GM21526 (cell line): ENCODE measurements around the gene CLIC1.
"Not testable (repeated sequence)": the region's sequence is repeated elsewhere in the genome, so short reads cannot be mapped to it uniquely, and the experiment has no call there.

Source experiments
- ATAC-seq: cut with Tn5 transposase; IDR thresholded peaks from one replicate; pipeline ENCODE4 v1.9.1; 2021; ENCODE audit warnings: moderate library complexity; ENCODE audit not compliant: unreplicated experiment, low FRiP score

The CLIC1 gene

DNA sequence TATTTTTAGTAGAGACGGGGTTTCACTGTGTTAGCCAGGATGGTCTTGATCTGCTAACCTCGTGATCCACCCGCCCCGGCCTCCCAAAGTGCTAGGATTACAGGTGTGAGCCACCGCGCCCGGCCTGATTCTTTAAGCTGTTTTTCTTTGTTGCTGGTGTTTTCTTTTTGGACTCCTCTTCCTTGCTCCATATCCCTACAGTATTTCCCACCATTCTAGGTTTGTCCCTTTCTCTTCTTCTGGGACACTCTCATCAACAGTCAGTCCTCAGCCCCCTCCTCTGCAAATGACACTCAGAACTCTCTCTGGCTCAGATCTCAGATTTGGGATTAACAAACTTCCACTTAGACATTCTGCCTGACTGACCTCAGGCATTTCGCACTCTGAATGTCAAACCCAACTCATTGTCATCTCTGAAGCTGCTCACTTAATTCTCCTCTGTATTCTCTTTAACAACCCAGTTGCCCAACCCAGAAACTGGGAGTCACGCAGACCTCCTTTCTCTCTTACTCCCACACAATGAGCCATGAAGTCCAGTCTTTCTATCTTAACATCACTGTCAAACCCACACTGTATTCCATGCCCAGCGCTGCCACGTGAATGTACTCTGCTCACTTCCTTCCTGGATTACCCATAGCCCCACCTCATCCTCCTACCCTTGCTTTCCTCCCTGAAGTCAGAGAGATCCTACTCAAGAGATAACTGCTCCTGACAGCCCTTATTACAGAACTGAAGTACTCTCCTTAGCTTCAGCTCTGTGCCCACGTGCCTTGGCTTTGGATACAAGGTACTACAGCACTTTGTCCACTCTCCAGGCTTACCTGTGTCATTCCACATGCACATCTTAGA lies 10.6 kb downstream of the CLIC1 start:
- ATAC-seq = no peak

DNA sequence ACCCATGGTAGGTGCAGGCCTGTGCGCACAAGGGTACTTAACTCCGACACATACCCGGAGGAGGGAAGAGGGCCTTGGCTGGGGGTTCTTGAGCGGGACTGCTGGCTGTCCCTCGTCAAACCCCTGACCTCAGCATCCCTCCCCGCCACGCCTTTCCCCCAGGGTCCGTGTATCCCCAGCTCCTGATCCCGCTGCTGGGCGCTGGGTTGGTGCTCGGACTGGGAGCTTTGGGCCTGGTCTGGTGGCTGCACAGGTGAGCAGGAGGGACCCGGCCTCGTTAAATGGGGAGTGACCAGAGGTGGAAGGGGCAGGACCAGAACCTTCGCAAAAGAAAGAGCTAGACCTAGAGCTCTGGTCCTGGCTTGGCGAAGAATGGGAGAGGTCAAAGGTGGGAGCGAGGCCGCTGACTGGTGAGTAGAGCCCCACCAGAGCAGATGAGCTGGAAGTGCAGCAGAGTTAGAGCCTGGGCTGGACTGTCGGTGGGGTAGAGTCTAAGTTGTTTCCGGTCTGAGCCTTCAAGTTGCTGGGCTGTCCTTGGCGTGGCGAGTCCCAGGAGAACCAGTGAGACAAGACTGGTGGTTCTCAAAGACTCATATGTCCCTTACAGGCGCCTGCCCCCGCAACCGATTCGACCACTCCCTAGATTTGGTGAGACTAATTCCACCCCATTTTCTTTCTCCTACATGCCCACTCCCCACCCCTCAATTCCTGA lies 12.2 kb downstream of the CLIC1 start:
- ATAC-seq = no peak

DNA sequence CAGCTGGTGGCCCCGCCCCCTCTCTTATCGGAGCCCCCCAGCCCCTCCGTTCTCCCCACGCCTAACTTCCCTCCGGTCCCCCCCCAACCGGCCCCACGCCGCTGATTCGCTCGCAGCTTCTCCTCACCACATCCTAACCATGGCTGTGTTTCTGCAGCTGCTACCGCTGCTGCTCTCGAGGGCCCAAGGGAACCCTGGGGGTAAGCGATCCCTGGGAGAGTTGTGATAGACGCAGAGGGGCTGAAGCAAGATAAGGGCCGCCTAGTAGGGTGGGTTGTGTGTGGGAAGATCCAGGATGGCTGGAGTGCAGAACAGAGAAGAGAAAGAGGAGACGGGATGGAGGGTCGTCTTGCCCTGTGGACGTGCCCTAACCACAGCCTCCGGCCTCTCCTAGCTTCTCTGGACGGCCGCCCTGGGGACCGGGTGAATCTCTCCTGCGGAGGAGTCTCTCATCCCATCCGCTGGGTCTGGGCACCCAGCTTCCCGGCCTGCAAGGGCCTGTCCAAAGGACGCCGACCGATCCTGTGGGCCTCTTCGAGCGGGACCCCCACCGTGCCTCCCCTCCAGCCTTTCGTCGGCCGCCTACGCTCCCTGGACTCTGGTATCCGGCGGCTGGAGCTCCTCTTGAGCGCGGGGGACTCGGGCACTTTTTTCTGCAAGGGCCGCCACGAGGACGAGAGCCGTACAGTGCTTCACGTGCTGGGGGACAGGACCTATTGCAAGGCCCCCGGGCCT lies 12.9 kb downstream of the CLIC1 start, which contains the start of gene MPIG6B:
Gene MPIG6B (plus strand): TSS at position 129 of the 735 bp plus-strand sequence. CDS start 11 bp downstream, at position 140.
- ATAC-seq = no peak

DNA sequence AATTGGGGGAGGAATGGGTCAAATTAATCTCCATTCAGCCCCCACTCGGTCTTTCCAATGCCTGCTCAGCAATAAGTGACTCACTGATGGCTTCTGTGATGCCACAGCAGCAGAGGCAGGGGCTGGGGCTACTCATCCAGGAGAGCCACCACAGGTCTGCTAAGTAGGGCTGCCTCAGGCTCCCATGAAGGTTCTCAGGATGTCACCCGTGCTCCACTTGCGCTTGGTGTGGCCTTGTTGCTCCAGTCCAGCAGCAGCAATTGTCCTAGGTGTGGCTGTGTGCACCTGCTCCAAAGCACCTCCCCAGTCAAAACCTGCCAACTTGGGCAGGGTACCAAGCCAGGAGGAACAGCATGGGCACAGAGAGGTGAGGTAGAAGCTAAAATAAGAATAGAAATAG lies 14.2 kb downstream of the CLIC1 start:
- ATAC-seq = no peak

DNA sequence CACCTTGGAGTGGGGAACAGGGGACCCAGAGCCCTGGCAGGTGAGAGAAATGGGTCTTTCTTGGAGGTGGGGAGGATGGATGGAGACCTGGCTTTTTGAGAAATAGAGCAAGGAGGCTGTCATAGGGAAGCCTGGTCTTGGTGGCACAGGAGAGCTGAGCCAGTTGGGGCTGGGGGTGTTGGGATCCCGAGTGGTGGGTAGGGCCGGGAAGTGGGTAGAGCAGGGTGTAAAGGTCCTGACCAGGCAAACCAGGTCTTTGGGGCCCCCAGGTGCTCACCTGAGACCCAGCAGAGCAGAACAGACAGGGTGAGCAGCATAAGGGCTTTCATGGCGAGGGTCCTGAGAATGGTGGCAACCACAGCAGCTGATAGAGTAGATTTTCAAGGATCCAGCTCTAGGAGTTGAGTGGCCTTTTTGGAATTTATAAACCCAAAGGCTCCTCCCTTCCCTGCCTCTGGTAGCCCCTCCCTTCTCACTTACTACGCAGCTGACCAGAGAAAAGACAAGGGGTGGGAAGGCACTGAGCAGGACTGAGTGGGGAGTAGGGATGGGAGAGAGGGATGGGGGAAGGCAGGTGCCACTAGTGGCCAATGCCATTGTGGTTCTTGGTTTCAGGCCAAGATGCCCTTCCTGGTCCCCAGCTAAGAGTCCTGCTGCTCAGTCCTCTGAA lies 14.8 kb downstream of the CLIC1 start, which contains the start of gene LY6G6C:
Gene LY6G6C (minus strand): TSS at position 396 of the 670 bp plus-strand sequence. CDS start 67 bp downstream, at position 329.
- ATAC-seq = no peak

DNA sequence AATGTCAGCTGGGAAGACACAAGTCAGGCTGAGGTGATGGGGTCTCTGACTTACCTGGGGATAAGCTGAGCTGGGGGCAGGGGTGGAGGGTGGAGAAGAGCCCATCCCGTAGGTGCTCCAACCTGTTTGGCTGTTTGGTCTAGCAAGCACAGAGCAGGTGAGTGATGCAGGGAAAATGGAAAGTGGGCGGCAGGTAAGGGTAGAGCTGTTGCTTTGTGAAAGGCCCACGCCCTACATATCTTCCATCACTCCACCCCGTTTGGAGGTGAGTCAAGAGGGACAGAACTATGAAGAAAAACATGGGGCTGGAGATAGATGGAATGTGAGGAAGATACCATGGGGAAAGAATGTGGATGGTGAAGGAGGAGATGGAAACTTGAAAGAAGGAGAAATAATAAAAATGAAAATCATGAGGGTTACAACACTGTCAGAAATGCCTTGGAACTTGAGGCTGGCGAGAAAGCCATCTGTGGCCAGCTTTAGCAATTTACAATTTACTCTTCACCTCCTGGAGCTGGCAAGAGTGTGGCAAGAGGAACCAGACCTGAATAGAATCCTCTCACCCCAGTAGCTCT lies 16.0 kb downstream of the CLIC1 start:
- ATAC-seq = no peak

DNA sequence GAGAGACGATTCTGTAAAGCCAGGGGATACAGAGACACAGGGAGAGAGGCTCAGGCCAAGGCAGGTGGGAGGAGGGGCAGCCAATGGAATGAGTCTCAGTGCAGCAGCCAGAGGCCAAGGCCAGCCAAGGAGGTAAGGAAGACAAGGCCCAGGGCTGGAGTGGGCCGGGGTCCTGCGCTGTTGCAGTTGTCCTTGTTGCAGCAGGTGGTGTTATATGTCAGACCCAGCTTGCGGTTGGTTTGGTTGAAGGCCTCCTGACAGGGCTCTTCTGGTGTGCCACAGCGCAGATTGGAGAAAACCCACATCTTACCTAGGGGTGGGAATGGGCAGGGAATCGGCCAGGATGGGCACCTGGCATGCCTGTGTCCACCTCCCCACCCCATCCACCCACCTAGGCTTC lies 17.3 kb downstream of the CLIC1 start:
- ATAC-seq = no peak

DNA sequence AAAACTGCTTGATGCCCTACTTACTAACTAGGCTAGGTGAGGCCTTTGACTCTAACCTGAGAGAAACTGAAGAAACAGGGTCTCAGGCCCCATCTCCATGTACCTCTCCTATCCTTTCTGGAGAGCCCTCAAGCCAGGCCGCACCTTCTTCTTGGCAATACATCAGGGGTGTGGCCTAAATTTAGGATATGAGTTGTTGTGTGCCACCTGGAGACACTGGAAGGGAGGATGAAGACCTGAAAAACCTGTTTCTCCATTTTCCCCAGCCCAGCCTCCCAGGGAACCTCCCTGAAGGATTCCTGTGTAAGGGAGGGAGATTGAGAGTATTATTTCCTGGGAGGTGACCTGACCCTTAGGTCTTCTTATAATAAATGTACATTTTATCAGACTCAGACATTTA lies 18.1 kb downstream of the CLIC1 start:
- no peak for ATAC-seq

DNA sequence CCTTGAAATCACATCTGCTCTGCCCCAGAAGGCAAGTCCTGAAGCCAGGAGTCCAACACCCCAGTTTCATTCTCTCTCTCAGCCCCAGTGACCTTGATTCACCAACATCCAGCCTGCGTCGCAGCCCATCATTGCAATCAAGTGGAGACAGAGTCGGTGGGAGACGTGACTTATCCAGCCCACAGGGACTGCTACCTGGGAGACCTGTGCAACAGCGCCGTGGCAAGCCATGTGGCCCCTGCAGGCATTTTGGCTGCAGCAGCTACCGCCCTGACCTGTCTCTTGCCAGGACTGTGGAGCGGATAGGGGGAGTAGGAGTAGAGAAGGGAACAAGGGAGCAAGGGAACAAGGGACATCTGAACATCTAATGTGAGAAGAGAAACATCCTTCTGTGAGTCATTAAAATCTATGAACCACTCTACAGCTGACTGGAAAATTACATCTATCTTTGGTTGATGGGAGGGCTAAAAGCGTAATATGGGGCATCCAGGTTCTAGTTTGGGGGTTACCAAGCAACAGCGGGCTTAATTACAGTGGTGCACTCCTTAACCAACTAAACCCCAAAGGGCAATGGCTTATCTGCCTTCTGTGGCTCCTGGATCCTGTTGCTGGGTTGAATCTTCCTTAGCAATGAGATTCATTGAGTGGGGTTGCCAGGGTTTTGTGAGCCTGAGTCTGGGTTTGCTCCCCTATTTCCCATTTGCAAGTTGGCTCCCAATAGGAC lies 18.7 kb downstream of the CLIC1 start:
- ATAC-seq = no peak

DNA sequence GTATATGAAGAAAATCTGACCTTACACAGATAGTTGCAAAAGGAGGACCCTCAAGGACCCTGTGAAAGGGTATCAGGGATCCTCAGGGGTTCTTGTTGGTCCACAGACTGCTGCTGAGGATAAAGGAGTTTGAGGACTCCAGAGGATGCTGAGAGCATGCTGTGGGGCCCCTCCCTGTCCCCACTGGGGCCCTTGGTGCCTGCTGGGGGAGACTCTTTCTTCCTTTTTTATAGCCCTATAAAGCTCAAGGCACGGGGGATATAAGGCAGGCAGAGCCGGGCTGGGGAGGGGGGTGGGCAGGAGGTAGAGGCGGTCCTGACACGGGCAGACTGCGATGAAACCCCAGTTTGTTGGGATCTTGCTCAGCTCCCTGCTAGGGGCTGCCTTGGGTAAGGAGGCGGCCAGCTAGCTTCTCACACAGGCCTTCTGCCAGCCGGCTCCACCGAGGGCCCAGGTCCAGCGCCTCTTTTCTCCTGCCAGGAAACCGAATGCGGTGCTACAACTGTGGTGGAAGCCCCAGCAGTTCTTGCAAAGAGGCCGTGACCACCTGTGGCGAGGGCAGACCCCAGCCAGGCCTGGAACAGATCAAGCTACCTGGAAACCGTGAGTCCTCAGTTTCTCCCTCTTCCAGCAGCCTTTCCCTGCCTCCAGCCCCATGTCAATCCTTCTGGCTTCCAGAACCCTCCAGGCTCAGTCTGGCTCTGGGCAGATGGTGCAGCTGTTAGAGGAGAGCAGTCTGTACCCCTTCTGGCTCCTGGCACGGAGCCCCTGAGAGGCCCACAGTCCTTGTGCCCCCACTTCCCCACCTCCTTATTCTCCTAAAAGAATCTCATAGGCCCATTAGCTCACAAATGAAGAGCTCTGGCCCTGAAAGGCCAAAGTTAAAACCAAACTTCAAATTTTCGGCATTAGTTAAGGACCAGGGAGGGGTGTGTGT lies 21.0 kb downstream of the CLIC1 start, which contains the start of gene LY6G6D:
Gene LY6G6D (plus strand): TSS at position 327 of the 937 bp plus-strand sequence. CDS start 8 bp downstream, at position 335.
- no peak for ATAC-seq

DNA sequence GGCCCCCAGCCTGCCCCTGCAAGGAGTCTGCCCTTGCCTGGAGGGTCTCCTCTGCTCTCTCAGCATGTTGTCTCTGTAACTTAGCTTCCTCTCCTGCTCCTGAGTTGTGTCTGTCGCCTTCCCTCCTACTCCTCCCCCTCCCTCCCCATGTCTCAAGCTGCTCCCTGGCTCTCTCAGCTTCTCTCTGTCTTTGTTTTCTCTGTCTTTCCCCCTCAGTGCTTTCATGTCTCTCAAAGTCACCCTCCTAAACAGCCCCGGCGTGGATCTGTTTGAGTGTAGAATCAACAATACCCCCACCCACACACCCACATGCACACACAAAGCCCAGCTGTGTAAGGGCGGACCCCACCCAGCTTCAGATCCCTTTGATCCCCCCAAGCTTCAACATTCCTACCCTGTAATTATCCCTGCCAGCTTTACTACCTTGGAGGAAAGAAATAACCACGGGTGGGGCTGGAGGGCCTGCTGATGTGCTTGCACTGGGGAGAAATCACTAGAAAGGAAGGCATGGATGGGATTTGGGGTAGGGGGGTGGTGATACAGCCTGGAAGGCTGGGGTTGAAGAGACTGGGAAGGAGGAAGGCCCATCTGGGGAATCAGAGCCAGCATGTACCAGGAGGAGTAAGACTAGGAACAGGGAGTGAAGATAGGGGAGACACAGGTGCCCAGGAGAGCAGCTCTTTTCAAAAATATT lies 22.2 kb downstream of the CLIC1 start:
- ATAC-seq = no peak

DNA sequence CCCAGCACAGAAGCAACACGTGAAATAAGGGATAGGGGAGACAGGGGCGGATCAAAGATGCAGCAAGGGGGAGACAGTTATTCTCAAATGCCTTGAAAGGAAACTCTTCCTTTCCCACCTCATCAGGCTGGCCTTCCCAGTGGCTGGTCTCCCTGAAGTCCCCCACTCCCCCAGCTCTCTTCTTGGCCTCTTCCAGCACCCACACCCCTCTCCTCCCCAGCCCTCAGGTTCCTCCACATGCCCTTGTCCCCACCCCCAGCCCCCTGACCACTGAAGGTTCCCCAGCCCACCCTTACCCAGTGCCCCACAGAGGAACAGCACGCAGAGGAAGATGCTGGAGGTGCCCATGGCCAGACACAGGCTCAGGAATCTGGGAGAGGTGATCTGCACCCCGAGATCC lies 22.9 kb downstream of the CLIC1 start:
- no peak for ATAC-seq

DNA sequence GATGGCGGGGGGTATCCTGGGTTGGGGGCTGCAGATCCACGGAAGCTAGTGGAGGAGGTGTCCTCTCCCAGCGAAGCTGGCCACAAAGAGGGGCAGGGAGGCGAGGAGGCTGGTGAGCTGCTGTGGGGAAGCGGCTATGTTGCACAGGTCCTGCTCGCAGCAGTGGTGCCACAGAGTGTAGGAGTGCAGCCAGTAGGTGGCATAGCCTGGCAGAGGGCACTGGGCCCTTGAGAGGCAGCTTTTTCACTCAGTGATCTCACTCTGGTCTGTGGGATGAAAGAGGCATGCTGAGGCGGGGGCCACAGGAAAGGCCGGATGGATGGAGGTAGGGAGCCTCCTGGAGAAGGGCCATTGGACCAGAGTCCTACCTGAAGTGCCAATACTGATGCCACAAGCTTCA lies 24.0 kb downstream of the CLIC1 start:
- no peak for ATAC-seq

DNA sequence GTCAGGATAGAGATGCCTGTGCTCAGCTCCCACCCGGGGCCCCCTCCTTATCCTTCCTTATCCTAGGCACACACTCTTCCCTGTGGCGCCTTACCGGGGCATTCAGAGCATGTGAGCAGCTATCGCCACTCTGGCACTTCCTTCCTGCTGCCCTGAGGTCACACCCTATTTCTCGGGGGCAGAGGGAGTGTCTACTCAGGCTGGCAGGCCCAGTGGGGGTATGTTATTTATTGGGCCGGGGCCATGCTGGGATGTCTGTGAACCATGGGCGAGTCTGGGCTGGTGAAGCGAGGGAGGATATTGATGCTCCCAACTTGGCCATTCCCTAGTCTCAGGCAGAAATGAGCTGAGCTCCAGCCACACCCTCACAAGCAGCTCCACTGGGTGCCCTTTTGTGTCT lies 25.1 kb downstream of the CLIC1 start:
- ATAC-seq = no peak

DNA sequence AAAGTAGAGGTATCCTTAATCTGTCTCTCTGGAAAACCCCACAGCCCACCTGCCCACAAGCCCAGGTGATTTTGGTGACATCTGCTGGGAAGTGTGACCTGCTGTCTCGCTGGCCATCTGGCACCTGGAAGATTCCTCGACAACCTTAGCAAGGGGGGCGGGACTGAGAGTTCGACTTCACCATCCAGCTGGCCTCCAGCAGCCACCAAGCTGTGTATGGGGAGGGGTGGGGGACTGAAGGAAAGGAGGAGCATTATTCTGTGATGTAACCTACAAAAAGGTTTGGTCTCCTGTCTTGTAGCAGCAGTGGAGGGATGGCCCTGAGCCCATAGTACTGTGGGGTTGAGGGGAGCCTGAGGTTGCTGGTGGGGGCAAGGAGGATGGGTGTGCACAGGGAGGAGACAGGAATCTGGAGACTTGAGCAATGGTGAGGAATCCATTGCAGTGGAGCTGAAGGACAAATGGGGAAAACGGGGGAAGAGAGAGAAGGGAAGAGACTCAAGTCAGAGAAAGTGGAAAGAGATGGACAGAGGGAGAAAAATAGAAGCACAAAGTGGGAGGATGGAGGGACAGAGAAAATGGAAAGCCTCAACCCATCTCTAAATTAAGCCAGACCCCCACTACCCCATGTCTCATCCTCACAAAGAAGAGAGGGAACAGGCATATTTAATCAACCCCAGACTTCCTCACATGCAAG lies 25.7 kb downstream of the CLIC1 start:
- ATAC-seq = no peak

DNA sequence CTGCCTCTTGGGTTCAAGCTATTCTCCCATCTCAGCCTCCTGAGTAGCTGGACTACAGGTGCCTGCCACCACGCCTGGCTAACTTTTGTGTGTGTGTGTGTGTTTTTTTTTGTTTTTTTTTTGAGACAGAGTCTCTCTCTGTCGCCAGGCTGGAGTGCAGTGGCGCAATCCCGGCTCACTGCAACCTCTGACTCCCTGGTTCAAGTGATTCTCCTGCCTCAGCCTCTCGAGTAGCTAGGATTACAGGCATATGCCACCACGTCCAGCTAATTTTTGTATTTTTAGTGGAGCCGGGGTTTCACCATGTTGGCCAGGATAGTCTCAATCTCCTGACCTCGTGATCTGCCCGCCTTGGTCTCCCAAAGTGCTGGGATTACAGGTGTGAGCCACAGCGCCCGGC lies 27.2 kb downstream of the CLIC1 start:
- not testable (repeated sequence) for ATAC-seq

DNA sequence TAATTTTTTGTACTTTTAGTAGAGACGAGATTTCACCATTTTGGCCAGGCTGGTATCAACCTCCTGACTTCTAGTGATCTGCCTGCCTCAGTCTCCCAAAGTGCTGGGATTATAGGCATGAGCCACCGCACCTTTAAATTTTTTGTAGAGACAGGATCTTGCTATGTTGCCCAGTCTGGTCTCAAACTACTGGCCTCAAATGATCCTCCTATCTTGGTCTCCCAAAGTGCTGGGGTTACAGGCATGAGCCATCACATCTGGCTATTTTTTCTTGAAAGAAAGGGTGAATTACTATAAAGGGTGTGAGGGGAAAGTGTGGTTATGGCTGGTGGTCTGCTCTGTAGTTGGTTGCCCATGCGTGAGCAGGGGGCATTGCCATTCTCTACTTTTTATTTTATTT lies 28.1 kb downstream of the CLIC1 start:
- no peak for ATAC-seq
